PC-9 (cell line): ENCODE measurements around the gene WDR26.

Experiments used
- EZH2 ChIP-seq: fragments of 200-600 bp; sonication (generic); IDR thresholded peaks from 2 replicates; pipeline ENCODE4 v1.8.0; 2017; ENCODE audit warnings: antibody characterized with exemption, low read depth
- TF ChIP-seq, protein P1 (sequence below): fragments of 200-600 bp; sonication (generic); conservative IDR thresholded peaks from 2 replicates; pipeline ENCODE4 v1.6.1; 2017; ENCODE audit warnings: mixed run types, antibody characterized with exemption, mild to moderate bottlenecking, moderate library complexity

DNA sequence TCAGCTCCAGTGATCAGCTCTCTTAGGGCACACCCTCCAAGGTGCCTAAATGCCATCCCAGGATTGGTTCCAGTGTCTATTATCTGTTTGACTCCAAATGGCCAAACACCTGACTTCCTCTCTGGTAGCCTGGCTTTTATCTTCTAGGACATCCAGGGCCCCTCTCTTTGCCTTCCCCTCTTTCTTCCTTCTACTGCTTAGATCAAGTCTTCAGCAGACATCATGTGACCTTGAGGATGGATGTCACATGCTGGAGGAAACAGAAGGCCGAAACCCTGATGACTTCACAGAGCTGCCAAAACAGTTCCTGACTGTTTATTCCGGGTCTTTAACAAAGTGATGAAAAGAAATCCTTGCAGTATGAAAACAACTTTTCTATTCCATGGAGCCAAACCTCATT is 24.4 kb upstream of the WDR26 start:
- TF ChIP-seq, protein P1, sequence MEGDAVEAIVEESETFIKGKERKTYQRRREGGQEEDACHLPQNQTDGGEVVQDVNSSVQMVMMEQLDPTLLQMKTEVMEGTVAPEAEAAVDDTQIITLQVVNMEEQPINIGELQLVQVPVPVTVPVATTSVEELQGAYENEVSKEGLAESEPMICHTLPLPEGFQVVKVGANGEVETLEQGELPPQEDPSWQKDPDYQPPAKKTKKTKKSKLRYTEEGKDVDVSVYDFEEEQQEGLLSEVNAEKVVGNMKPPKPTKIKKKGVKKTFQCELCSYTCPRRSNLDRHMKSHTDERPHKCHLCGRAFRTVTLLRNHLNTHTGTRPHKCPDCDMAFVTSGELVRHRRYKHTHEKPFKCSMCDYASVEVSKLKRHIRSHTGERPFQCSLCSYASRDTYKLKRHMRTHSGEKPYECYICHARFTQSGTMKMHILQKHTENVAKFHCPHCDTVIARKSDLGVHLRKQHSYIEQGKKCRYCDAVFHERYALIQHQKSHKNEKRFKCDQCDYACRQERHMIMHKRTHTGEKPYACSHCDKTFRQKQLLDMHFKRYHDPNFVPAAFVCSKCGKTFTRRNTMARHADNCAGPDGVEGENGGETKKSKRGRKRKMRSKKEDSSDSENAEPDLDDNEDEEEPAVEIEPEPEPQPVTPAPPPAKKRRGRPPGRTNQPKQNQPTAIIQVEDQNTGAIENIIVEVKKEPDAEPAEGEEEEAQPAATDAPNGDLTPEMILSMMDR, result no peak
- no peak for TF ChIP-seq EZH2
